ENCODE results near the gene ARHGAP28. TPM values are rescaled to one million over a fixed set of nuclear protein-coding genes. Genes with fewer than 3 reads are reported as not detected.

ARHGAP28 gene
- total RNA-seq, 1 experiment from 2014 or later = 9.2 TPM

- H3K9ac ChIP-seq (ENCODE audit: extremely low read depth, insufficient read length, low read length) = no peak overlapping the region
- no peak overlapping the region for H2BK5ac ChIP-seq (ENCODE audit: insufficient read length, low read length)
- no peak overlapping the region for H3K27ac ChIP-seq (ENCODE audit: insufficient read length, low read depth, low read length)
- H3K14ac ChIP-seq (ENCODE audit: insufficient read depth, low read length) = no peak overlapping the region
- H3K23me2 ChIP-seq (ENCODE audit: insufficient read length, low read depth, low read length, poor library complexity, severe bottlenecking) = no peaks in the 10 kb centered on the region
- H3K56ac ChIP-seq (ENCODE audit: insufficient read length, low read depth, low read length) = no peak overlapping the region
- no peaks in the 10 kb centered on the region for H3K9me3 ChIP-seq (ENCODE audit: control insufficient read depth, low read depth, low read length)
- no peak overlapping the region for H3K23ac ChIP-seq (ENCODE audit: insufficient read length, low read depth, low read length)
- H2BK20ac ChIP-seq (ENCODE audit: low read depth, low read length, poor library complexity, severe bottlenecking) = no peak overlapping the region
- Mint-ChIP-seq H3K27ac (no peak overlapping the region), H3K36me3 (ENCODE audit: insufficient read depth in 1 of 3, low read depth in 3 of 3) (peaks cover 32 to 41% (median 34%) of the 10 kb centered on the region in 3 experiments), H3K27me3 (ENCODE audit: low read depth) (no peaks in the 10 kb centered on the region), H3K9me3 (peaks cover 15 to 29% of the 10 kb centered on the region in 2 experiments), H3K4me1 (no peaks in the 10 kb centered on the region), H3K4me3 (no peak overlapping the region)
- no peak overlapping the region for H4K91ac ChIP-seq (ENCODE audit: insufficient read length, low read depth, low read length)
- DNase-seq = no peak
- no peak overlapping the region for H3K4me2 ChIP-seq (ENCODE audit: insufficient read depth, insufficient read length, low read length)
- no peak overlapping the region for H2BK12ac ChIP-seq (ENCODE audit: insufficient read length, low read depth, low read length)
- no peak overlapping the region for H2BK15ac ChIP-seq (ENCODE audit: low read depth, low read length)
- H2AFZ ChIP-seq (ENCODE audit: low read length) = no peak overlapping the region
- no peak overlapping the region for H3K18ac ChIP-seq (ENCODE audit: insufficient read length, low read depth, low read length)
- H2BK120ac ChIP-seq (ENCODE audit: low read depth, low read length, poor library complexity, severe bottlenecking) = no peak overlapping the region
- H4K5ac ChIP-seq (ENCODE audit: insufficient read length, low read depth, low read length) = no peak overlapping the region
- H4K20me1 ChIP-seq (ENCODE audit: control insufficient read depth, insufficient read depth, insufficient read length) = no peaks in the 10 kb centered on the region
- no peak overlapping the region for H3K4ac ChIP-seq (ENCODE audit: low read depth, low read length)
- H3K79me2 ChIP-seq (ENCODE audit: insufficient read depth, low read length) = no peaks in the 10 kb centered on the region; the same call in 1 of the 2 replicates
- no peak overlapping the region for H3T11ph ChIP-seq (ENCODE audit: low read length)
- H4K8ac ChIP-seq (replicated peaks; ENCODE audit: insufficient read length, low read depth, low read length) = no peak overlapping the region
- H2AK5ac ChIP-seq (ENCODE audit: insufficient read length, low read length) = no peak overlapping the region
- H3K4me1 ChIP-seq (ENCODE audit: insufficient read depth, low read length) = no peaks in the 10 kb centered on the region
- no CpG with 5 or more reads among the region's 1 CpG for WGBS (ENCODE audit: extremely low coverage, insufficient read length, low lambda C conversion rate)
- TF ChIP-seq CTCF (conservative IDR thresholded peaks at IDR 0.05) = no peak
- H3K27me3 ChIP-seq (ENCODE audit: insufficient read depth, low read length) = no peaks in the 10 kb centered on the region
- no peaks in the 10 kb centered on the region for H3K79me1 ChIP-seq (ENCODE audit: insufficient read depth, low read depth, low read length, poor library complexity, severe bottlenecking)
Observed at GRCh38 chr18:6850396-6850795, 120.9 kb downstream of the ARHGAP28 start.
